Activated CD4-positive, alpha-beta T cell treated with anti-CD3 and anti-CD28 coated beads, Interleukin-2, Interleukin-4, amounts not matched to agents 100 ng/mL and 50 ng/mL, durations not matched to agents 16 hours and 8 hours (primary cell): ENCODE results near the gene TCF12.
"Not testable (repeated sequence)": the region's sequence is repeated elsewhere in the genome, so short reads cannot be mapped to it uniquely, and the experiment has no call there.

ENCODE experiments used
- DNase-seq: peaks from one replicate; pipeline ENCODE4 v3.0.0-alpha.2; 2020; ENCODE audit warnings: low spot score

TCF12 gene

GRCh38 chr15:56978898-56979662 lies 60.6 kb downstream of the TCF12 start:
- no peak for DNase-seq

GRCh38 chr15:56980473-56980872 lies 62.0 kb downstream of the TCF12 start:
- no peak for DNase-seq

- DNase-seq, result no peak
These were observed 62.7 kb downstream of the TCF12 start for GRCh38 chr15:56981160-56981559.

- no peak for DNase-seq
These were observed 64.5 kb downstream of the TCF12 start for GRCh38 chr15:56982987-56983386.

GRCh38 chr15:56984681-56985481 lies 66.4 kb downstream of the TCF12 start:
- peak; percentile 12 for DNase-seq

- no peak for DNase-seq
These were observed 67.4 kb downstream of the TCF12 start for GRCh38 chr15:56985856-56986255.

- no peak for DNase-seq
These were observed 68.8 kb downstream of the TCF12 start for GRCh38 chr15:56987286-56987685.

GRCh38 chr15:56988219-56988618 lies 69.8 kb downstream of the TCF12 start:
- DNase-seq, result no peak

- DNase-seq, result no peak
These were observed 71.0 kb downstream of the TCF12 start for GRCh38 chr15:56989411-56989924.

- no peak for DNase-seq
These were observed 72.6 kb downstream of the TCF12 start for GRCh38 chr15:56991017-56991416.

GRCh38 chr15:56992725-56993124 lies 74.3 kb downstream of the TCF12 start:
- no peak for DNase-seq

GRCh38 chr15:56994280-56994679 lies 75.8 kb downstream of the TCF12 start:
- no peak for DNase-seq

- DNase-seq, result no peak
These were observed 77.6 kb downstream of the TCF12 start for GRCh38 chr15:56996093-56996492.

GRCh38 chr15:56996746-56997470 lies 78.5 kb downstream of the TCF12 start:
- no peak for DNase-seq

GRCh38 chr15:57003418-57003817 lies 85.0 kb downstream of the TCF12 start:
- DNase-seq, result no peak

GRCh38 chr15:57005244-57005643 lies 86.8 kb downstream of the TCF12 start:
- no peak for DNase-seq

- DNase-seq, result not testable (repeated sequence)
These were observed 89.4 kb downstream of the TCF12 start for GRCh38 chr15:57007797-57008196.

GRCh38 chr15:57010724-57011123 lies 92.3 kb downstream of the TCF12 start:
- no peak for DNase-seq

- DNase-seq, result no peak
These were observed 94.1 kb downstream of the TCF12 start for GRCh38 chr15:57012556-57012955.

- not testable (repeated sequence) for DNase-seq
These were observed 96.5 kb downstream of the TCF12 start for GRCh38 chr15:57014896-57015295.

- DNase-seq, result no peak
These were observed 96.9 kb downstream of the TCF12 start for GRCh38 chr15:57015360-57015759.

GRCh38 chr15:57015897-57016296 lies 97.5 kb downstream of the TCF12 start:
- DNase-seq, result no peak
